Ishikawa (cell line): ENCODE measurements around the gene ARID5A.

ENCODE experiments used
- FOXM1 ChIP-seq: IDR thresholded peaks from 2 replicates; pipeline ENCODE4 v1.6.1; 2012; ENCODE audit warnings: low read depth, borderline replicate concordance
- TF ChIP-seq, protein P1 (sequence below): IDR thresholded peaks from 2 replicates; pipeline ENCODE4 v1.6.1; 2012

DNA sequence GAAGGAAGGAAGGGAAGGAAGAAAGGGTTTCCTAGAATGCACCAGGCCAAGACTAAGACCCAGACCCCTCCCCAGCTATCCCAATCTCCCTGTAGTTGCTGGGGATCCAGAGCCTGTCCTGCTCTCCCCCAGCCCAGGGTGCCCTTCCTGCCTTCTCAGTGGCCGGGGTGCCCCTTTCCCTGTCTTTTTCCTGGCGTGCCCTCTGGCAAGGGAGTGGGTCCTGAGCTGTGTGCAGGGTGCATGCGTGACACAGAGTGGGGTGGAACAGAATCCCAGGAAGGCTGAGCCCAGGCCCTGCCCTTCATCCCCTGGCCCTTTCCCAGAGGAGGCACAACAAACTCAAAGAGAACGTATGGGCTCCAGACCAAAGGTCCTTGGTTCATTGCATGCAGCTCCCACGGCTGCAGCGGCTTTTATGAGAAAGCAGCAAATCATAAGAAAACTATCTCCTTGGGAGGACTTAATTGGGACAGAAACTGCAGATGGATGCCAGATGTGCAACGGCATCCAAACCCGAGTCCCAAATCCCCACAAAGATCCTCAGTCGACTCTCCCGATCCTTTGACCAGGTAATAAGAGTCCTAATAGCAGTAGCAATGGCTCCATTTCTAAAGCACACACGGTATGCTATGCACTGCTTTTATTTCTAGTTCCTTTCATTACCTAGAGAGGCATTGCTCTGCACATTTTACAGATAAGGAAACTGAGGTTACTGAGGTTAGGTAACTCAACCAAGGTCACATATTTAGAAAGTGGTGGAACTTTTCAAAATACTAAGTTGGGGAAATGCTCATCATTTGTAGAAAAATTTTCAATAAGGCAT is 12.7 kb upstream of the ARID5A start:
- TF ChIP-seq, protein P1, sequence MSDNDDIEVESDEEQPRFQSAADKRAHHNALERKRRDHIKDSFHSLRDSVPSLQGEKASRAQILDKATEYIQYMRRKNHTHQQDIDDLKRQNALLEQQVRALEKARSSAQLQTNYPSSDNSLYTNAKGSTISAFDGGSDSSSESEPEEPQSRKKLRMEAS: no peak
- no peak for TF ChIP-seq FOXM1
